BJ (cell line): Measurements from ENCODE around the gene SCAF4. TPM values are rescaled to one million over a fixed set of nuclear protein-coding genes. Genes with fewer than 3 reads are reported as not detected.
"Not testable (repeated sequence)": the region's sequence is repeated elsewhere in the genome, so short reads cannot be mapped to it uniquely, and the experiment has no call there.

Source experiments
- CTCF ChIA-PET: fragments of 350-600 bp; formaldehyde crosslinking; extraction: SDS; loops from one replicate; lab custom pipeline; 2021; ENCODE audit warnings: antibody characterized with exemption, inconsistent platforms; lab: Yijun Ruan, JAX
- POLR2A ChIA-PET: fragments of 300-600 bp; sonication (Branson Sonifier 250); formaldehyde crosslinking; extraction: SDS; loops from one replicate; lab custom pipeline; 2021; ENCODE audit warnings: antibody characterized with exemption; lab: Charles Lee
- DNase-seq: peaks from one replicate; pipeline ENCODE4 v3.0.0-alpha.2; 2011; ENCODE audit warnings: low read depth
- H3K27me3 ChIP-seq: 2 replicates; pipeline ENCODE4 v1.6.0; 2011; ENCODE audit warnings: low read length; ENCODE audit not compliant: control insufficient read depth, insufficient read depth
- H3K36me3 ChIP-seq: 2 replicates; pipeline ENCODE4 v1.5.1; 2011; ENCODE audit warnings: low read length; ENCODE audit not compliant: control insufficient read depth, insufficient read depth
- H3K4me3 ChIP-seq: 2 replicates; pipeline ENCODE4 v1.5.1; 2011; ENCODE audit warnings: low read depth, mild to moderate bottlenecking, control low read depth, low read length
- polyA plus RNA-seq: library from polyadenylated mRNA; depleted of rRNA; stranded (reverse); fragments of >200 nt; gene quantifications from 2 replicates; pipeline ENCODE4 v1.2.3, GENCODE V29; 2011
- TF ChIP-seq, protein P1 (sequence below): IDR thresholded peaks from 2 replicates; pipeline ENCODE4 v1.5.1; 2011; ENCODE audit warnings: low read depth, mild to moderate bottlenecking, control low read depth, inconsistent platforms, low read length, moderate library complexity; ENCODE audit not compliant: insufficient read depth

SCAF4 gene
- polyA plus RNA-seq, 1 experiment, result 4.1 TPM

DNA sequence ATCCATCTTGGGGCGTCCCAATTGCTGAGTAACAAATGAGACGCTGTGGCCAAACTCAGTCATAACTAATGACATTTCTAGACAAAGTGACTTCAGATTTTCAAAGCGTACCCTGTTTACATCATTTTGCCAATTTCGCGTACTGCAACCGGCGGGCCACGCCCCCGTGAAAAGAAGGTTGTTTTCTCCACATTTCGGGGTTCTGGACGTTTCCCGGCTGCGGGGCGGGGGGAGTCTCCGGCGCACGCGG is 72.7 kb downstream of the SCAF4 start:
- Histone ChIP-seq H3K36me3 (peaks cover 6% of the 10 kb centered on the region), H3K27me3 (no peaks in the 10 kb centered on the region), H3K4me3 (peak overlapping the region; percentile 85)
- ChIA-PET CTCF (no interaction called here), POLR2A (no interaction called here)
- TF ChIP-seq, protein P1, sequence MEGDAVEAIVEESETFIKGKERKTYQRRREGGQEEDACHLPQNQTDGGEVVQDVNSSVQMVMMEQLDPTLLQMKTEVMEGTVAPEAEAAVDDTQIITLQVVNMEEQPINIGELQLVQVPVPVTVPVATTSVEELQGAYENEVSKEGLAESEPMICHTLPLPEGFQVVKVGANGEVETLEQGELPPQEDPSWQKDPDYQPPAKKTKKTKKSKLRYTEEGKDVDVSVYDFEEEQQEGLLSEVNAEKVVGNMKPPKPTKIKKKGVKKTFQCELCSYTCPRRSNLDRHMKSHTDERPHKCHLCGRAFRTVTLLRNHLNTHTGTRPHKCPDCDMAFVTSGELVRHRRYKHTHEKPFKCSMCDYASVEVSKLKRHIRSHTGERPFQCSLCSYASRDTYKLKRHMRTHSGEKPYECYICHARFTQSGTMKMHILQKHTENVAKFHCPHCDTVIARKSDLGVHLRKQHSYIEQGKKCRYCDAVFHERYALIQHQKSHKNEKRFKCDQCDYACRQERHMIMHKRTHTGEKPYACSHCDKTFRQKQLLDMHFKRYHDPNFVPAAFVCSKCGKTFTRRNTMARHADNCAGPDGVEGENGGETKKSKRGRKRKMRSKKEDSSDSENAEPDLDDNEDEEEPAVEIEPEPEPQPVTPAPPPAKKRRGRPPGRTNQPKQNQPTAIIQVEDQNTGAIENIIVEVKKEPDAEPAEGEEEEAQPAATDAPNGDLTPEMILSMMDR, result no peak
- DNase-seq, result no peak

DNA sequence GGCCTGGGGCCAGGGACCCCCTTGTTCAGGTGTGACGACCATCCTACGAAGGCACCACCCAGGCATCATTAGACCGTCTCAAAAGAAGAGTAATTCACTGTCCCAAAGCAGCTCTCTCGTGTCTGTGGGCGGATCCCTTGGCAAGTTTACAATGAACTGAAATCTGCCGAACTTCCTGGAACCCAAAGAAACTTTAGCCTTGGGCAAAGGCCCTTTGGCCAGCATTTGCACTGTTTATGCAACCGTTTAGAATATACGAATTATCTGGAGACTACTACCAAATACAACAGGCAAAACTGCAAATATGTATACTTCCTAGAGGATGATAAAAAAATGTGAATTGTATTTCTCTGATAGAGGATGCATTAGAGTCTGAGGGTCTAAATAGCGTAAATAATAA is 73.9 kb downstream of the SCAF4 start:
- H3K36me3 ChIP-seq, result 0 out of 2 replicates have a peak, but pooled peaks cover 2% of the 10 kb centered on the region
- no peaks in the 10 kb centered on the region for H3K27me3 ChIP-seq
- CTCF ChIA-PET, result no interaction called here
- TF ChIP-seq, protein P1, result no peak
- DNase-seq, result no peak
- POLR2A ChIA-PET, result no interaction called here
- H3K4me3 ChIP-seq, result no peak overlapping the region

DNA sequence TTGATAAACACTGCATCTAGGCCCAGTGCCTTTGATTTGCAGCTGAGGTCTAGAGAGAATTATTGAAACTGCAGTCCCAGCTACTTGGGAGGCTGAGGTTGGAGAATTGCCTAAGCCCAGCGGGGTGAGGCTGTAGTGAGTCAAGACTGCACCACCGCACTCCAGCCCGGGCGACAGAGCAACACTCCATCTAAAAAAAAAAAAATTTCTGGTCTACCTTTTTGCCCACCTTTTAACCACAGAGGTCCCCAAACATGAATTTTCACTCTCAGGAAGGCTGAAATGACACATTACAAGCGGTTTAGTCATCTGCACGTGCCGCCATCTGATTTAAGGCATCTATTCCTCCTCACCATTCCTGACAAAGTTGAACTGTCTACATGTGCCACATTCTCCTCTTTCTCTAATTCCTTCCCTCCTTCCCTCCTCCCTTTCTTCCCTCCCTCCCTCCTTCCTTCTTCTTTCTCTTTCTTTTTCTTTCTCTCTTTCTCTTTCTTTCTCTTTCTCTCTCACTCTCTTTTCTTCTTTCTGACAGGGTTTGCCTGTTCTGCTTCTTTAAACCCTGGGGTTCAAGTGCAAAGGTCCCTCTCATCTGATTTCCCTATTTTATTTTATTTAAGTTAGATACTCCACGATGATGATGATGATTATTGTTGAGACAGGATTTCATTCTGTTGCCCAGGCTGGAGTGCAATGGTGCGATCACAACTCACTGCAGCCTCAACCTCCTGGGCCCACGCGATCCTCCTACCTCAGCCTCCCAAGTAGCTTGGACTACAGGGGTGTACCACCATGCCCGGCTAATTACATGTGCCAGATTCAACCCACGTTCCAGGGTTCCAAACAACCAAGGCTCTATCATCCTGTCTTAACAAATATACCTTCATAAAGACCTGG is 75.5 kb downstream of the SCAF4 start:
- POLR2A ChIA-PET, result no interaction called here
- no peaks in the 10 kb centered on the region for H3K27me3 ChIP-seq
- TF ChIP-seq, protein P1, result no peak
- H3K4me3 ChIP-seq, result no peak overlapping the region
- H3K36me3 ChIP-seq, result no peaks in the 10 kb centered on the region
- CTCF ChIA-PET, result no interaction called here
- DNase-seq, result no peak

DNA sequence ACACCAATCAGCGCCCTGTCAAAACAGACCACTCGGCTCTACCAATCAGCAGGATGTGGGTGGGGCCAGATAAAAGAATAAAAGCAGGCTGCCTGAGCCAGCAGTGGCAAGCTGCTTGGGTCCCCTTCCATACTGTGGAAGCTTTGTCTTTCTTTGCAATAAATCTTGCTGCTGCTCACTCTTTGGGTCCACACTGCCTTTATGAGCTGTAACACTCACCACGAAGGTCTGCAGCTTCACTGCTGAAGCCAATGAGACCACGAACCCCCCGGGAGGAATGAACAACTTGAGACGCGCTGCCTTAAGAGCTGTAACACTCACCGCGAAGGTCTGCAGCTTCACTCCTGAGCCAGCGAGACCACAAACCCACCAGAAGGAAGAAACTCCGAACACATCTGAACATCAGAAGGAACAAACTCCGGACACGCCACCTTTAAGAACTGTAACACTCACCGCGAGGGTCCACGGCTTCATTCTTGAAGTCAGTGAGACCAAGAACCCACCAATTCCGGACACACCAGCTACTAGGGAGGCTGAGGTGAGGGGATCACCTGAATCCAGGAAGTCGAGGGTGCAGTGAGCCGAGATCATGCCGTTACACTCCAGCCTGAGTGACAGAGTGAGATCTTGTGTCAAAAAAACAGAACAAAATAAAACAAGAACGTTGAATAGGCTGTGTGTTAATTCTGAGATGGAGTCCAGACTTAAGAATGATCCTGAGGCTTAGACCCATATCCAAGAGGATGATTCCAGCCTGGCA is 76.9 kb downstream of the SCAF4 start:
- DNase-seq, H3K36me3 ChIP-seq, H3K4me3 ChIP-seq, CTCF ChIA-PET, H3K27me3 ChIP-seq, POLR2A ChIA-PET: not testable (repeated sequence)

DNA sequence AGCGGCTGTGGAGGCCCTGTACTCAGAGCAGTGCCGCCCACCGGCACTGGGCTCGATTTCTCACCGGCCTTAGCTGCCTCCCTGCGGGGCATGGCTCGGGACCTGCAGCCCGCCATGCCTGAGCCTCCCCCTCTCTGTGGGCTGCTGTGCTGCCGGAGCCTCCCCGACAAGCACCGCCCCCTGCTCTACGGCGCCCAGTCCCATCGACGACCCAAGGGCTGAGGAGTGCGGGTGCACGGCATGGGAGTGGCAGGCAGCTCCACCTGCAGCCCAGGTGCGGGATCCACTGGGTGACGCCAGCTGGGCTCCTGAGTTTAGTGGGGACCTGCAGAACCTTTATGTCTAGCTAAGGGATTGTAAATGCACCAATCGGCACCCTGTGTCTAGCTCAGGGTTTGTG is 77.6 kb downstream of the SCAF4 start:
- no peak overlapping the region for H3K4me3 ChIP-seq
- TF ChIP-seq, protein P1, result no peak
- H3K36me3 ChIP-seq, result no peaks in the 10 kb centered on the region
- ChIA-PET POLR2A (no interaction called here), CTCF (no interaction called here)
- H3K27me3 ChIP-seq, result no peaks in the 10 kb centered on the region
- DNase-seq, result no peak

DNA sequence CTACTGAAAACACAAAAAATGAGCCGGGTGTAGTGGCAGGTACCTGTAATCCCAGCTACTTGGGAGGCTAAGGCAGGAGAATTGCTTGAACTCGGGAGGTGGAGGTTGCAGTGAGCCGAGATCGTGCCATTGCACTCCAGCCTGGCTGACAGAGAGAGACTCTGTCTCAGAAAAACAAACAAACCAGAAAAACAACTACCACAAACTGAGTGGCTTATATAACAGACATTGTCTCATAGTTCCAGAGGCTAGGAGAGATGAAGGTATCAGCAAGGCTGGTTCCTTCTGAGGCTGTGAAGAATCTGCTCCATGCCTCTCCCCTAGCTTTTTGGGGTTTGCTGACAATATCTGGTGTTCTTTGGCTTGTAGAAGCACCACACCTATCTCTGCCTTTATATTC is 80.4 kb downstream of the SCAF4 start:
- H3K36me3 ChIP-seq, DNase-seq, H3K4me3 ChIP-seq, H3K27me3 ChIP-seq, POLR2A ChIA-PET, CTCF ChIA-PET: not testable (repeated sequence)
